Nephron progenitor cell (in vitro differentiated cells): ENCODE measurements around the gene LMAN1L.

ENCODE experiments used
- DNase-seq: peaks from one replicate; pipeline ENCODE4 v3.0.0; 2021
- H3K27ac Mint-ChIP-seq: 2 replicates; pipeline ENCODE4 v1.8.0; 2021; ENCODE audit warnings: mild to moderate bottlenecking, moderate library complexity, mixed read lengths
- H3K27me3 Mint-ChIP-seq: 2 replicates; pipeline ENCODE4 v1.8.0; 2021; ENCODE audit warnings: mild to moderate bottlenecking, low read depth, mixed read lengths; ENCODE audit not compliant: poor library complexity
- H3K36me3 Mint-ChIP-seq: 2 replicates; pipeline ENCODE4 v1.8.0; 2021; ENCODE audit warnings: low read depth, mixed read lengths
- H3K4me1 Mint-ChIP-seq: 2 replicates; pipeline ENCODE4 v1.8.0; 2021; ENCODE audit warnings: mixed read lengths
- H3K4me3 Mint-ChIP-seq: 2 replicates; pipeline ENCODE4 v1.8.0; 2021; ENCODE audit warnings: mild to moderate bottlenecking, moderate library complexity, mixed read lengths
- H3K9me3 Mint-ChIP-seq: 2 replicates; pipeline ENCODE4 v1.8.0; 2021; ENCODE audit warnings: mild to moderate bottlenecking, moderate library complexity, mixed read lengths
- TF ChIP-seq, protein P1 (sequence below): fragments of 200-600 bp; sonication (generic); IDR thresholded peaks from 2 replicates; pipeline ENCODE4 v1.5.0; 2021; ENCODE audit warnings: antibody characterized with exemption

Gene LMAN1L

DNA sequence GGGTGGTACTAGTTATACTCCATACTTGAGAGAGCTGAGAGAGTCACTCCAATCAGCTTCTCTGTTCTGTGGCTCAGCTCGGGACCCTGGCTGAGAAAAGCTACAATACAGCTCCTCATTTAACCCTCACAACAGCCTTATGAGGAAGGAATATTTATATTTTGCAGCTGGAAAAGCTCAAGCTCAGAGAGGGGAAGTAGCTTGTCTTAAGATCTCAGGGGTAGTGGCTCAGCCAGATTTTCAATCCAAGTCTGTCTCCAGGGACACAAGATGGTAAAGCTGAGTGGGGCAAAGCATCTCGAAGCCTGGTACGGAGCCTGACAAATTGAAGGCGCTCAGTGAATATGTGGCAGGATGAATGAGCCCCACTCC lies 45.7 kb downstream of the LMAN1L start:
- H3K27ac Mint-ChIP-seq: peak overlapping the region; percentile 90
- no peak for DNase-seq
- TF ChIP-seq, protein P1, sequence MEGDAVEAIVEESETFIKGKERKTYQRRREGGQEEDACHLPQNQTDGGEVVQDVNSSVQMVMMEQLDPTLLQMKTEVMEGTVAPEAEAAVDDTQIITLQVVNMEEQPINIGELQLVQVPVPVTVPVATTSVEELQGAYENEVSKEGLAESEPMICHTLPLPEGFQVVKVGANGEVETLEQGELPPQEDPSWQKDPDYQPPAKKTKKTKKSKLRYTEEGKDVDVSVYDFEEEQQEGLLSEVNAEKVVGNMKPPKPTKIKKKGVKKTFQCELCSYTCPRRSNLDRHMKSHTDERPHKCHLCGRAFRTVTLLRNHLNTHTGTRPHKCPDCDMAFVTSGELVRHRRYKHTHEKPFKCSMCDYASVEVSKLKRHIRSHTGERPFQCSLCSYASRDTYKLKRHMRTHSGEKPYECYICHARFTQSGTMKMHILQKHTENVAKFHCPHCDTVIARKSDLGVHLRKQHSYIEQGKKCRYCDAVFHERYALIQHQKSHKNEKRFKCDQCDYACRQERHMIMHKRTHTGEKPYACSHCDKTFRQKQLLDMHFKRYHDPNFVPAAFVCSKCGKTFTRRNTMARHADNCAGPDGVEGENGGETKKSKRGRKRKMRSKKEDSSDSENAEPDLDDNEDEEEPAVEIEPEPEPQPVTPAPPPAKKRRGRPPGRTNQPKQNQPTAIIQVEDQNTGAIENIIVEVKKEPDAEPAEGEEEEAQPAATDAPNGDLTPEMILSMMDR: no peak
- no peaks in the 10 kb centered on the region for H3K9me3 Mint-ChIP-seq
- no peak overlapping the region for H3K4me3 Mint-ChIP-seq
- peaks cover 23% of the 10 kb centered on the region for H3K4me1 Mint-ChIP-seq
- no peaks in the 10 kb centered on the region for H3K27me3 Mint-ChIP-seq
- H3K36me3 Mint-ChIP-seq: no peaks in the 10 kb centered on the region

DNA sequence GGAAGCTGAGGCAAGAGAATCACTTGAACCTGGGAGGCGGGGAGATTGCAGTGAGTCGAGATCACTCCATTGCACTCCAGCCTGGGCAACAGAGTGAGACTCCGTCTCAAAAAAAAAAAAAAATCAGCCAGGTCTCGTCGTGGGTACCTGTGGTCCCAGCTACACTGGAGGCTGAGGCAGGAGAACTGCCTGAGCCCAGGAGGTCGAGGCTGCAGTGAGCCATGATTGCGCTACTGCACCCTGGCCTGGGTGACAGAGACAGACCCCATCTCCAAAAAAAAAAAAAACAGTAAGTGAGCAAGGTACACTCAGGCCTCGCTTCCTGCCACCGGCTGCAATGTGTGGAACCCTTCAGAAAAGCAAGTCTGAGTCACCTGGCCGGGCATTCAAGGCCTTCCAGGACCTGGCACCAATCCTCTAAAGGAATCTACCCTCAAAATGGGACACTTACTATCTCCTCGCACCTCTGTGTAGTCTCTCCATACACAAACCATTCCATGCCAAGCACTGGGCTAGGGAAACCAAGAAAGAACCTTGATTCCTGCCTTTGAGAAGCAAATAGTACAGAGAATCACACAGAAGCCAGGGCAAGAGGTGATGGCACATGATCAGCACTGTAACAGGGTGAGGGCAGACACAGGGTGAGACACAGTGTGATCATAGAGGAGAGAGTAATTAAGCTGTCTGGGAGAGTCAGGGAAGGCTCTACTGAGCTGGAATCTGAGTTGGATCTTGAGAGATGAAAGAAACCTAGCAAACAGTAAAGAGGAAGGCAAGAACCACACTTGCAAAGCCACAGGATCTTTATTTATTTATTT lies 50.8 kb downstream of the LMAN1L start:
- H3K27ac Mint-ChIP-seq: no peak overlapping the region
- peaks cover 6% of the 10 kb centered on the region for H3K9me3 Mint-ChIP-seq
- H3K4me3 Mint-ChIP-seq: no peak overlapping the region
- H3K36me3 Mint-ChIP-seq: peaks cover 15% of the 10 kb centered on the region
- TF ChIP-seq, protein P1: no peak
- H3K4me1 Mint-ChIP-seq: peaks cover 23% of the 10 kb centered on the region
- no peak for DNase-seq
- peaks cover 2% of the 10 kb centered on the region for H3K27me3 Mint-ChIP-seq

DNA sequence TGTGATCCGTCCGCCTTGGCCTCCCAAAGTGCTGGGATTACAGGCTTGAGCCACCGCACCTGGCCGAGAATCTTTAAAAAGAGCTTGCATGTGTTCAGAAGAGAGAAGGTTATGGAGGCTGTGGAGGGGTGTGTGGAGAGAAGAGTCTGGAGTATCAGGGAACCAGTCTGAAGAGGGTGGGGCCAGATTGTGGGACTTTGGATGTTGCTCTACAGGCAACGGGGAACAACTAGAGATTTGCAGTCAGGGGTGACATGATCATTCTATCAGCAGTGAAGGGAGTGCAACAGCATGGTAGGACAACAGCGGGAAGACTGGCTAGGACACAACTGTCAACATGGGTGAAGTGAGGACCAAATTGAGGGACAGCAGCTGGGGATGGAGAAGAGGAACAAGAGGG lies 51.7 kb downstream of the LMAN1L start:
- DNase-seq: no peak
- H3K27me3 Mint-ChIP-seq: peaks cover 2% of the 10 kb centered on the region
- peaks cover 19% of the 10 kb centered on the region for H3K4me1 Mint-ChIP-seq
- H3K27ac Mint-ChIP-seq: no peak overlapping the region
- H3K9me3 Mint-ChIP-seq: peaks cover 6% of the 10 kb centered on the region
- peaks cover 15% of the 10 kb centered on the region for H3K36me3 Mint-ChIP-seq
- TF ChIP-seq, protein P1: no peak
- H3K4me3 Mint-ChIP-seq: no peak overlapping the region

DNA sequence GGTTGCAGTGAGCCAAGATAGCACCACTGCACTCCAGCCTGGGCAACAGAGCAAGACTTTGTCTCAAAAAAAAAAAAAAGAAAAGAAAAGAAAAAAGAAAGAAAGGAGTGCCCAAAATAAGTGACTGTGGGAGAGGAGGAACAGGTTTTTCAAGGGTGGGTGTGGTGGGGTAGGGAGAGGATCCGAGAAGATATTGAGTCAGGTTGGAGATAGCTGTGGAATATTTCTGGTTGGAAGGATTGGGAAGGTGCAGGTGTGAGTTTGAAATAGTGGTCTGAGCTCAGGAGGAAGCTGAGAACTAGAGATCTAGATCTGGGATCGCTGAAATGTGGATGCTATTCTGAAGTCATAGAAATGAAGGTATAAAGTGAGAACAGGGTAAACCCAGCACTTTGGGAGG lies 52.7 kb downstream of the LMAN1L start:
- peak overlapping the region; percentile 18 for H3K27ac Mint-ChIP-seq
- H3K27me3 Mint-ChIP-seq: peaks cover 2% of the 10 kb centered on the region
- DNase-seq: no peak
- H3K36me3 Mint-ChIP-seq: peaks cover 15% of the 10 kb centered on the region
- peaks cover 6% of the 10 kb centered on the region for H3K9me3 Mint-ChIP-seq
- H3K4me1 Mint-ChIP-seq: peaks cover 23% of the 10 kb centered on the region
- no peak overlapping the region for H3K4me3 Mint-ChIP-seq
- TF ChIP-seq, protein P1: no peak

DNA sequence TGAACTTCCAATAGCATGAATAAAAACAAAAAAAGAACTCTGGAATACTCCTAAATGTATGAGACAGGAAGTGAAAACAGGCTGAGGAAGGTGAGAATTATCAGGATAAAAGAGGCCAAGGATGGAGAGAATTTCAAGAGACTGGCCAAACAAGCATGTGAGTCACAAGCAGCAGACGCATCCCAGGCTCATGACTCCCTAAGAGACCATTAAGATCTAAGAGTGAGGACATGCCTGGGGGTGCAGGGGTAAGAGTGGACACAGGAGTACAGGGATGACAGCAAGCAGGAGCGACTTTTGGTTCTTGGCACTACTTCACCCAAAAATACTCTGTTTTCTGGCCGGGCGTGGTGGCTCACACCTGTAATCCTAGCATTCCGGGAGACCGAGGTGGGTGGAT lies 53.5 kb downstream of the LMAN1L start:
- no peak for DNase-seq
- H3K36me3 Mint-ChIP-seq: peaks cover 15% of the 10 kb centered on the region
- no peak overlapping the region for H3K27ac Mint-ChIP-seq
- TF ChIP-seq, protein P1: no peak
- H3K9me3 Mint-ChIP-seq: peaks cover 6% of the 10 kb centered on the region
- no peak overlapping the region for H3K4me3 Mint-ChIP-seq
- peaks cover 29% of the 10 kb centered on the region for H3K4me1 Mint-ChIP-seq
- H3K27me3 Mint-ChIP-seq: peaks cover 2% of the 10 kb centered on the region

DNA sequence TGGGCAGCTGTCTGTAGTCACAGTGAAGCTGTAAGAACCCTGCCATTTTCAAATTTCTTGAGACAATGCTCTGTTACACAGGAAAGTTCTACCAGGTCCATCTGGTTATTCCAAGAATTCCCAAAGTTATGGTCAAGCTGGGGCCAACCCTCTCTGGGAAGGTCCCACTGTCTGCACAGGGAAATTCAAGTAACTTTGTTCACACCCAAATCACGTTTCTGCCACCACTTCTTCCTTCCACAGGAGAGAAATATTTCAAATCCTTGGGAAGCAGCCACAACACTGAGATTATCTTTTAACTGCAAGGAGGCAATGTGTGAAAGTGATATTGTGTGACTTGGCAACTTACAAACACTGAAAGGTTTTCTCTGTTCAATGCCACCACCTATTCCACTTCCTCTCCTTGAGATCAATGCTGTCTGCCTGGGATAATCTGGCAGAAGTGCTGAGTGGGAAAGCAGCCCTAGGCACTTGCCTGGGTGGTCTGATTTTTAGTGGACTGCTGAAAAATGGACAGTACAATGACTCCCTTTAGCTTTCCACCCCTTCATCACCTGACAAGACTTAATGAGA lies 54.9 kb downstream of the LMAN1L start:
- DNase-seq: no peak
- Mint-ChIP-seq H3K27me3 (peaks cover 2% of the 10 kb centered on the region), H3K9me3 (peaks cover 6% of the 10 kb centered on the region), H3K27ac (no peak overlapping the region), H3K4me1 (peaks cover 34% of the 10 kb centered on the region), H3K36me3 (peaks cover 15% of the 10 kb centered on the region), H3K4me3 (no peak overlapping the region)
- TF ChIP-seq, protein P1: no peak
